ENCODE measurements around the gene DENND1A.
A peak's percentile ranks its signal among the peaks of the same experiment; 100 is the strongest.

Gene DENND1A

DNA sequence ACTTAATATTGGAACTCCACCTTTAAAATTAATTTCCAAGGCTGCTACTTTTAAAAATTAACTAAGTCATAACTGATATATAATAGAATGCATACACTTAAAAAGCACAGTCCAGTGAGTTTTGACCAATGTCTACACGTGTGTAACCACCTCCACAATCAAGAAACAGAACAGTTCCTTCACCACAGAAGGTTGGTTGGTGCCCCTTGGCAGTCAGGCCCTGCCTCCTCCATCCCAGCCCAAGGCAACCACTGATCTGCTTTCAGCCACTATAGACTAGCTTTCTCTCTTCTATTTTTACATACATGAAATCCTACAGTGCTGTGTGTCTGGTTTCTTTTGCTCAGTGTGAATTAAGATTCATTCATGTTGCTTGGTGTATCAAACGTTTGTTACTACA is 358.7 kb downstream of the DENND1A start:
- no peak for DNase-seq (ENCODE audit: low read depth, low spot score)

GRCh38 chr9:123568691-123569688 is 360.9 kb downstream of the DENND1A start:
- DNase-seq (ENCODE audit: low read depth, low spot score), result peak; percentile 79

DNA sequence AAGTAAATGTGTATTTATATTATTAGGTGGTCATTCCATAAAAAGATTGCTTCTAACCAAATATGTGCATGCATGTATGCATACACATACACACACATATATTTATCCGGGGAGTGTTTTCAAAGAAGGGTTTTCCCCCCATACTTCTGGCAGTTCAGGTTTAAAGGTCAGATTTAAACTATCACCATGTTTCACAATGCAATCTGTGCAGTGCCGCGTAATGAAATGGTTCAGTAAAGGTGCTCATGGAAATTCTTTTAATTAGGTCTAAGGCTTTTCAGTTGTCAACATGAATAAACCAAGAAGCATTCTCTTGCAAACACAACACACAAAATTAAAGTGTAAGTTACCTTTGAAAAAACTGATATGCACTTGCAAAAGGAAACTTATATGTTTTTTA is 362.9 kb downstream of the DENND1A start:
- DNase-seq (ENCODE audit: low read depth, low spot score), result no peak

GRCh38 chr9:123564652-123565051 is 365.3 kb downstream of the DENND1A start:
- DNase-seq (ENCODE audit: low read depth, low spot score), result no peak

GRCh38 chr9:123562844-123563346 is 367.0 kb downstream of the DENND1A start:
- no peak for DNase-seq (ENCODE audit: low read depth, low spot score)

GRCh38 chr9:123561046-123561445 is 368.9 kb downstream of the DENND1A start:
- no peak for DNase-seq (ENCODE audit: low read depth, low spot score)

GRCh38 chr9:123556464-123557435 is 373.2 kb downstream of the DENND1A start:
- DNase-seq (ENCODE audit: low read depth, low spot score), result no peak

- no peak for DNase-seq (ENCODE audit: low read depth, low spot score)
These were observed 374.3 kb downstream of the DENND1A start for GRCh38 chr9:123555646-123556045.

- no peak for DNase-seq (ENCODE audit: low read depth, low spot score)
These were observed 377.4 kb downstream of the DENND1A start for GRCh38 chr9:123552530-123552929.

DNA sequence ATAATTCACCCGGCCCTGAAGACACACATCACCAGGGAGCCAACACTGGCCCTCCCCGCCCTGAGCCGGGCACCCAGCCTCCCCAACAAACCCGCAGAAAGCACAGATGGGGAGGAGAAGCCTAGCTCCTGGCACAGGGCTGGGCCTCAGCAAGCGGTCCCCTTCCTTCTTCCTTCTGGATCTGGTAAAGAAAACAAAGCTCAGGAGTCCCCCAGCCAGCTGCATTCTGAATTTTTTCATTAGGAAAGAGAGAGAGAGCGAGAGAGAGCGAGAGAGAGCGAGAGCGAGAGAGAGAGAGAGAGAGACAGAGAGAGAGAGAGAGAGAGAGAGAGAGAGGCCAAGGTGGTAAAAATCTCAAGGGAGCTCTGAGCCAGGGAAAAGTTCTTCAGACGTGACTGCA is 378.2 kb downstream of the DENND1A start:
- peak; percentile 63 for DNase-seq (ENCODE audit: low read depth, low spot score)

- DNase-seq (ENCODE audit: low read depth, low spot score), result no peak
These were observed 379.1 kb downstream of the DENND1A start for GRCh38 chr9:123550797-123551196.

DNA sequence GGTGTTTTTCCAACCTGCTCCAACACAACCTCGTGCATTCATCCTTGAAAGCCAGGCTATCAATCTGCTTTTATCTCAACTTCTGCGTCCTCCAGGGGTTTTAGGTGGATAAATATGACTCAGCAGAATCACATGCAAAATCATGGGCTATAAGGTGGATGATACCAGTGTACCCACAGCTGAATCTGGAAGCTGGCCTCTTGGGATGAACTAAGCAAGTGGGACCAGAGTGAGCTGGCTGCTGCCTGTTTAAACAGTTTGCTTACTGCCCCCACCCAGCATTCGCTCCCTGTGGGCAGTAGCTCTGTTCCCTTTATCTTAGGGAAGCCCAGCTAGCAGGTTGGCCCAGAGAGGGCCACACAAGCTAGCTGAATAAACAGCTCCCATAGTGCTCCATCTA is 379.9 kb downstream of the DENND1A start:
- DNase-seq (ENCODE audit: low read depth, low spot score), result no peak

DNA sequence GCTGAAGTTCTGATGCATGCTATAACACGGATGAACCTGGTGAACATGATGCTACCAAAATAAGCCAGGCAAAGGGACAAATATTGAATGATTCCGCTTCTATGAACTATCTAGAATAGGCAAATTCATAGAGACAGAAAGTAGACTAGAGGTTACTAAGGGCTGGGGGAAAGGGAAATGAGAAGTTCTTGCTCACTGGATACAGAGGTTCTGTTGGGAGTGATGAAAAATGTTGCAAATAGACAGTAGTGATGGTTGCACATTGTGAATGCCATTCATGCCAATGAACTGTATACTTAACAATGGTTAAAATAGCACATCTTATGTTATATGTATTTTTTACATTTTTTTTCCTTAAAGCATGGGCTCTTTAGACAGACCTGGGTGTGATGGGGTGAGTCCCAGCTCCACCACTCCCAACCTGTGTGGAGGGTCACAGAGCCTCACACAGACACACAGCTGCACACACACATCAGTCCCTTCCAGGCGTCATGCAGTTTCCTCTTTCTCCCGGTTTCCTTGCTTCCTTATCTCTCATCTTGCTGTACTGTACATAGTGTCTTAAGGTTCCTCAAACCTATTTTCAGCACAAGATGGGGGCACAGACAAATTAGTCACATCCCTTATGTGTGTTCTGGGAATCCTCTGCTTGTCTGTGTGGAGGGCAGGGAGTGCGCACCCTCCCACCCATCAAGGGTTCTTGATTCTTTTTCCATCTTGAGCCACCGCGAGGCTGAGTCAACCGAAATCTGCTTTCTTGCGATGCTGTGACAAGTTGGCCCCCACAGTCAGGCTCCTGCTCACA is 381.0 kb downstream of the DENND1A start:
- DNase-seq (ENCODE audit: low read depth, low spot score), result no peak

GRCh38 chr9:123544007-123544827 is 385.7 kb downstream of the DENND1A start:
- no peak for DNase-seq (ENCODE audit: low read depth, low spot score)

DNA sequence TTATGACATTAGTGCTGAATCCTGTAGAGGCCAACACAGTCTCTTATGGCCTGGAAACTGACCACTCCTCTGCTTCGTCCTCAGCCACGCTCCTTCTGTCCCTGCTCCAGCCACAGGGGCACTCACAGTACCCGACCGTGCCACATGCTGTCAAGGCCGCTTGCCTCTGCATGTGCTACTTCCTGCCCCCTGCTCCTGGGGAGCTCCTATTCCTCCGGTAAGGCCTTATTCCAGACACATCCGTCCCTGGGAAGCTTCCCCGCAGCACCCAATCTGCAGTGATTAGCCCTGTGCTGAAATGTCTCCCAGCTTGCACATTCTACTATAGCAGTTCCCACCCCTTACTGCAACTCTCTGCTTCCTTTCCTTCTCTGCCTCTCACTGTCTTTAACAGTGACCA is 386.4 kb downstream of the DENND1A start:
- DNase-seq (ENCODE audit: low read depth, low spot score), result no peak

DNA sequence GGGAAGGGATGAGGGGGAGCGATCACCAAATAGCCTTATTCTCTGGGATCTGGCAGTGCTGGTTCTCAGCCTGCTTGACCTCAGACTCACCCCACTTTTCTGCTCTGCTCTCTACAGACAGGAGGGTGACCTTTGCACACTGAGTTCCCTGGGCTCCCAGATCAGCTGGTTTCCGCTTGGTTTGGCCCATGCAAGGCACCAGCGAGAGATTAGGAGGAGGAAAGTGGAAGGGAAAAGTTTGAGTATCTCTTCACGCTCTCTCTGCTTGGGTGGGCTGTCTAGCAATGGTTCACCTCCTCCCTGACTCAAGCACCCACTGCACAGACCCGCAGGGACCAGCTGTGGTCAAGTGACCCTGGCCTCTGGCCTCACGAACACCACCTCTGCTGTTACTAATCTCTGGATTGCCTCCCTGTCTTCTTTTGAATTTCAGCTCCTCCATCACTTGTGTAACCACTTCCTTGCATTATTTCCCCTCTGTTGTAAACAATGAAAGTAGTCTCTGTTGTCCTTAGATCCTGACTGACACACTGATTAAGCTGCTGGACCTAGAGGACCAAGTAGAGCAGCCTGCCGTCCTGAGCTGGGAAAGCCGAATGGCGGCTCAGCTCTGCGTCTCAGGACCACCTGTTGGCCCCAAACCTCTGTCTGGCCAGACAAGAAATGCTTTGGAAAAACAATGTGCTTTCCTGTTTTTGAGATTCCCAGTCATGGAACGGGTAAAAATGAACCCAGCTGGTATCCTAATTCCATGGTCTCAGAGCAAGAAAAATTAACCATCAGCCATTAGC is 387.3 kb downstream of the DENND1A start:
- no peak for DNase-seq (ENCODE audit: low read depth, low spot score)

- DNase-seq (ENCODE audit: low read depth, low spot score), result no peak
These were observed 388.5 kb downstream of the DENND1A start for GRCh38 chr9:123541411-123541810.

DNA sequence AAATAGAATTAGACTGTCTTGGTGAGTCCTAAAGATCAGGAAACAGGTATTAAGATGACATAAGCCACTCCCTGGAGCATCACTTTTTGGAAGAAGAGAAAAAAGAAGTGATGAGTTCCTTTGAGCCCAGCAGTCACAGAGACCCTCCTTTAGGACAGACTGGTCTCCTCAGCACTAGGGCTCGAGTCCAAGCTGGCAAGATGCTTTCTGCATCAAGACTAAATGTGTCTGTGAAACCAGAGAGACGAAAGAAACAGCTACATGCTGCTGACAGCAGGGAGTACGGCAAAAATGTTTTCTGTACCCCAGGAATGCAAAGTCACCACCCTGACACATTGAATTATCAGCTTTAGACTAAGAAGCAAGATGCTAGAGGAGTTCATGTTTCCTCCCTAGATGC is 389.5 kb downstream of the DENND1A start:
- no peak for DNase-seq (ENCODE audit: low read depth, low spot score)

DNA sequence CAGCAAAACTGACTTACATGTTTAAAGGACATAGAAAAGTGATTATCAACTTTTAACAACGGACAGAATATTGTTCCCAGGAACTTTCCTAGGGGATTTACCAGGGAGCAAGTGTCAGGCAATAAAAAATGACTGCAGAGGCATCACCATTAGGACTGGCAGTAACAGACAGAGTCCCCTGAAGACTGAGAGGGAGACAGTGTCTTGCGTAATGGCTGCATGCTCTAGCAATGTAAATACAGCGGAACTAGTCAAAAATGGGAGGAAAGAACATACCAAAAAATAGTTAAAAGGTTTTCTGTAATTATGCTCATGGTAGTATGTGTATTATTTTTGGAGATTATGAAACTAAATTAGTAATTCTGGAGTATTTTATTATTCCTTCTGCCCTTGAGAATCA is 392.1 kb downstream of the DENND1A start:
- no peak for DNase-seq (ENCODE audit: low read depth, low spot score)
